ENCODE measurements around the gene PRRC2B. TPM values are rescaled to one million over a fixed set of nuclear protein-coding genes. Genes with fewer than 3 reads are reported as not detected.

PRRC2B gene
- total and polyA plus RNA-seq, 2 of the 13 experiments (the other 11 are each of a cell fraction or from before 2014, with no cell fraction given): 20.8 to 37.4 TPM

DNA sequence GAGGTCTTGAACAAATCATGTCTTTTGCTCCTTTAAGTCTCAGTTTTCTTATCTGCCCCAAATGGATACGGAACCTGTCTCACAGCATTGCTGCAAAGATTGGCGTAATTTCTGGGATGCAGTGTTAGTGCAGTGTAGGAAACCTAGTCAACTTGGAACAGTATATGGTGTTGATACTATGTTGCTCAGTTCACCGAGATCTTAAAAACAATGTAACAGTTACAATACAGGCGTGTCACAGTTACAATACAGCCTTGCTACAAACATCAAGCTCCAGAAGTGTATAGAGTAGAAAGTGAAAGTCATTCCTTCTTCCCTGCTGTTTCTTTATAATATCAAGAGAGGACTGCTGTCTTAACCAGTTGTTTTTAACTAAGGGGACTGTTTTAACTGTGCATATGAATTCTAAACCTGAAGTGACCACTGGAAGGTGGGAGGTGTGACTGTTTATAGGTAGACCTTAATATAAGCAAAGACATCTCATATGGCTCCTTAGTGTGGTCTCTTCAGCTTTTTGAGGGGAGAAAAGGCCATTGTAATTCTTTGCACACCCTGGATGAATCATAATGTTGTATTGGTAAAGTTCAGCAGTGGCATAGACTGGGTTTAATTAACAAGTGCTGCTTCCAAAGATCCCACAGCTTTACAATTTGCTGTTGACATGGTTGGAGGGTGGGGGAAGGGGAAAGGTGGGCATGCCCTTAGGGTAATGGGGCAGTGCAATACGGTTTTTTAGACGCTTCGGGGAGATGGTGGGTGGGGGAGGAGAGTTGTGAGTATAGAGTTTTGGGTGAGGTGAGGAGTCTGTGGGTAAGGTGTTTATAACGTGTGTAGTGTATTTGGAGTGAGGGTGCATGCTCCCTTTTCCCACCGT, 12.9 kb downstream of the PRRC2B start:
- H3K4me1 ChIP-seq (ENCODE audit: insufficient read depth, low read length): peaks cover 100% of the 10 kb centered on the region
- WGBS (ENCODE audit: low lambda C conversion rate): 76% methylated on average over 9 of the region's 9 CpGs
- no peak overlapping the region for H3K4me3 ChIP-seq (replicated peaks in 1 of 3; ENCODE audit: insufficient read depth in 1 of 3, low read depth in 2 of 3, low read length in 3 of 3)
- intact Hi-C loops (cut with micrococcal nuclease; ENCODE audit: unreplicated experiment): no loop called here
- in situ Hi-C loops (cut with HindIII; ENCODE audit: extremely low pct_ligation_motif_present, low pct_unique_long_range_greater_than_20kb): no loop called here
- no peaks in the 10 kb centered on the region for H3K9me3 ChIP-seq (ENCODE audit: low read length)
- no peak for DNase-seq (ENCODE audit: low spot score)
- peaks cover 96% of the 10 kb centered on the region for H3K79me2 ChIP-seq (ENCODE audit: insufficient read depth, low read length)
- H3K9ac ChIP-seq (ENCODE audit: insufficient read depth, low read depth, low read length): no peak overlapping the region
- ChIA-PET CTCF (ENCODE audit: low intra/inter-chr PET ratio, low total read pairs) (no interaction called here), POLR2A (no interaction called here)
- H2AFZ ChIP-seq (ENCODE audit: low read length): no peak overlapping the region
- no peak for ATAC-seq
- H3K27ac ChIP-seq (ENCODE audit: extremely low read length, insufficient read depth, low read length): peak overlapping the region; percentile 7
- peak overlapping the region; percentile 60 for H3K4me2 ChIP-seq (ENCODE audit: low read depth, low read length)
- FAIRE-seq: no peak
- no peaks in the 10 kb centered on the region for H3K27me3 ChIP-seq (ENCODE audit: control insufficient read depth in 1 of 2, insufficient read depth in 2 of 2, low read length in 2 of 2)
- 0 out of 5 replicates have a peak, but pooled peaks cover 0 to 5% of the 10 kb centered on the region in 2 experiments for H3K36me3 ChIP-seq (replicated peaks in 1 of 2; ENCODE audit: control insufficient read depth in 1 of 2, insufficient read depth in 2 of 2, low read length in 2 of 2)
- peaks cover 97% of the 10 kb centered on the region for H4K20me1 ChIP-seq (ENCODE audit: insufficient read depth, low read length)
- TSS peak; percentile 12 for BruUV-seq (replicated peaks)
- TF ChIP-seq, protein P1, sequence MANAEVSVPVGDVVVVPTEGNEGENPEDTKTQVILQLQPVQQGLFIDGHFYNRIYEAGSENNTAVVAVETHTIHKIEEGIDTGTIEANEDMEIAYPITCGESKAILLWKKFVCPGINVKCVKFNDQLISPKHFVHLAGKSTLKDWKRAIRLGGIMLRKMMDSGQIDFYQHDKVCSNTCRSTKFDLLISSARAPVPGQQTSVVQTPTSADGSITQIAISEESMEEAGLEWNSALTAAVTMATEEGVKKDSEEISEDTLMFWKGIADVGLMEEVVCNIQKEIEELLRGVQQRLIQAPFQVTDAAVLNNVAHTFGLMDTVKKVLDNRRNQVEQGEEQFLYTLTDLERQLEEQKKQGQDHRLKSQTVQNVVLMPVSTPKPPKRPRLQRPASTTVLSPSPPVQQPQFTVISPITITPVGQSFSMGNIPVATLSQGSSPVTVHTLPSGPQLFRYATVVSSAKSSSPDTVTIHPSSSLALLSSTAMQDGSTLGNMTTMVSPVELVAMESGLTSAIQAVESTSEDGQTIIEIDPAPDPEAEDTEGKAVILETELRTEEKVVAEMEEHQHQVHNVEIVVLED (CRISPR knock-in tag; IDR thresholded peaks at IDR 0.05; ENCODE audit: borderline replicate concordance): no peak
- TF ChIP-seq, protein P2, sequence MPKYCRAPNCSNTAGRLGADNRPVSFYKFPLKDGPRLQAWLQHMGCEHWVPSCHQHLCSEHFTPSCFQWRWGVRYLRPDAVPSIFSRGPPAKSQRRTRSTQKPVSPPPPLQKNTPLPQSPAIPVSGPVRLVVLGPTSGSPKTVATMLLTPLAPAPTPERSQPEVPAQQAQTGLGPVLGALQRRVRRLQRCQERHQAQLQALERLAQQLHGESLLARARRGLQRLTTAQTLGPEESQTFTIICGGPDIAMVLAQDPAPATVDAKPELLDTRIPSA (CRISPR knock-in tag; IDR thresholded peaks at IDR 0.05; ENCODE audit: borderline replicate concordance): no peak
- TF ChIP-seq, protein P3, sequence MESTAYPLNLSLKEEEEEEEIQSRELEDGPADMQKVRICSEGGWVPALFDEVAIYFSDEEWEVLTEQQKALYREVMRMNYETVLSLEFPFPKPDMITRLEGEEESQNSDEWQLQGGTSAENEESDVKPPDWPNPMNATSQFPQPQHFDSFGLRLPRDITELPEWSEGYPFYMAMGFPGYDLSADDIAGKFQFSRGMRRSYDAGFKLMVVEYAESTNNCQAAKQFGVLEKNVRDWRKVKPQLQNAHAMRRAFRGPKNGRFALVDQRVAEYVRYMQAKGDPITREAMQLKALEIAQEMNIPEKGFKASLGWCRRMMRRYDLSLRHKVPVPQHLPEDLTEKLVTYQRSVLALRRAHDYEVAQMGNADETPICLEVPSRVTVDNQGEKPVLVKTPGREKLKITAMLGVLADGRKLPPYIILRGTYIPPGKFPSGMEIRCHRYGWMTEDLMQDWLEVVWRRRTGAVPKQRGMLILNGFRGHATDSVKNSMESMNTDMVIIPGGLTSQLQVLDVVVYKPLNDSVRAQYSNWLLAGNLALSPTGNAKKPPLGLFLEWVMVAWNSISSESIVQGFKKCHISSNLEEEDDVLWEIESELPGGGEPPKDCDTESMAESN (CRISPR knock-in tag; conservative IDR thresholded peaks at IDR 0.05): no peak
- TF ChIP-seq IRX3 (CRISPR knock-in tag; IDR thresholded peaks at IDR 0.05; ENCODE audit: borderline replicate concordance, low read depth): no peak
- TF ChIP-seq SCMH1 (CRISPR knock-in tag; IDR thresholded peaks at IDR 0.05; ENCODE audit: borderline replicate concordance): no peak
- TF ChIP-seq, protein P4, sequence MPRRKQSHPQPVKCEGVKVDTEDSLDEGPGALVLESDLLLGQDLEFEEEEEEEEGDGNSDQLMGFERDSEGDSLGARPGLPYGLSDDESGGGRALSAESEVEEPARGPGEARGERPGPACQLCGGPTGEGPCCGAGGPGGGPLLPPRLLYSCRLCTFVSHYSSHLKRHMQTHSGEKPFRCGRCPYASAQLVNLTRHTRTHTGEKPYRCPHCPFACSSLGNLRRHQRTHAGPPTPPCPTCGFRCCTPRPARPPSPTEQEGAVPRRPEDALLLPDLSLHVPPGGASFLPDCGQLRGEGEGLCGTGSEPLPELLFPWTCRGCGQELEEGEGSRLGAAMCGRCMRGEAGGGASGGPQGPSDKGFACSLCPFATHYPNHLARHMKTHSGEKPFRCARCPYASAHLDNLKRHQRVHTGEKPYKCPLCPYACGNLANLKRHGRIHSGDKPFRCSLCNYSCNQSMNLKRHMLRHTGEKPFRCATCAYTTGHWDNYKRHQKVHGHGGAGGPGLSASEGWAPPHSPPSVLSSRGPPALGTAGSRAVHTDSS (CRISPR knock-in tag; conservative IDR thresholded peaks at IDR 0.05): no peak
- TF ChIP-seq, protein P5, sequence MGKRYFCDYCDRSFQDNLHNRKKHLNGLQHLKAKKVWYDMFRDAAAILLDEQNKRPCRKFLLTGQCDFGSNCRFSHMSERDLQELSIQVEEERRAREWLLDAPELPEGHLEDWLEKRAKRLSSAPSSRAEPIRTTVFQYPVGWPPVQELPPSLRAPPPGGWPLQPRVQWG (CRISPR knock-in tag; IDR thresholded peaks at IDR 0.05; ENCODE audit: borderline replicate concordance, low read depth): no peak
- TF ChIP-seq, protein P6, sequence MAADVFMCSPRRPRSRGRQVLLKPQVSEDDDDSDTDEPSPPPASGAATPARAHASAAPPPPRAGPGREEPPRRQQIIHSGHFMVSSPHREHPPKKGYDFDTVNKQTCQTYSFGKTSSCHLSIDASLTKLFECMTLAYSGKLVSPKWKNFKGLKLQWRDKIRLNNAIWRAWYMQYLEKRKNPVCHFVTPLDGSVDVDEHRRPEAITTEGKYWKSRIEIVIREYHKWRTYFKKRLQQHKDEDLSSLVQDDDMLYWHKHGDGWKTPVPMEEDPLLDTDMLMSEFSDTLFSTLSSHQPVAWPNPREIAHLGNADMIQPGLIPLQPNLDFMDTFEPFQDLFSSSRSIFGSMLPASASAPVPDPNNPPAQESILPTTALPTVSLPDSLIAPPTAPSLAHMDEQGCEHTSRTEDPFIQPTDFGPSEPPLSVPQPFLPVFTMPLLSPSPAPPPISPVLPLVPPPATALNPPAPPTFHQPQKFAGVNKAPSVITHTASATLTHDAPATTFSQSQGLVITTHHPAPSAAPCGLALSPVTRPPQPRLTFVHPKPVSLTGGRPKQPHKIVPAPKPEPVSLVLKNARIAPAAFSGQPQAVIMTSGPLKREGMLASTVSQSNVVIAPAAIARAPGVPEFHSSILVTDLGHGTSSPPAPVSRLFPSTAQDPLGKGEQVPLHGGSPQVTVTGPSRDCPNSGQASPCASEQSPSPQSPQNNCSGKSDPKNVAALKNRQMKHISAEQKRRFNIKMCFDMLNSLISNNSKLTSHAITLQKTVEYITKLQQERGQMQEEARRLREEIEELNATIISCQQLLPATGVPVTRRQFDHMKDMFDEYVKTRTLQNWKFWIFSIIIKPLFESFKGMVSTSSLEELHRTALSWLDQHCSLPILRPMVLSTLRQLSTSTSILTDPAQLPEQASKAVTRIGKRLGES (CRISPR knock-in tag; IDR thresholded peaks at IDR 0.05; ENCODE audit: borderline replicate concordance): no peak
- no peak for TF ChIP-seq RNF2 (conservative IDR thresholded peaks at IDR 0.05; ENCODE audit: low read depth)
- no peak for TF ChIP-seq JARID2 (CRISPR knock-in tag; IDR thresholded peaks at IDR 0.05; ENCODE audit: insufficient replicate concordance)
- TF ChIP-seq ONECUT2 (CRISPR knock-in tag; IDR thresholded peaks at IDR 0.05): no peak
- TF ChIP-seq MYNN (CRISPR knock-in tag; IDR thresholded peaks at IDR 0.05; ENCODE audit: low read depth): no peak
